ENCODE measurements around the gene SLC17A8. TPM values are rescaled to one million over a fixed set of nuclear protein-coding genes. Genes with fewer than 3 reads are reported as not detected.

SLC17A8 gene
- total RNA-seq, 1 donor from 2014 or later = 11.0 TPM

GRCh38 chr12:100463661-100464060 is 106.8 kb downstream of the SLC17A8 start:
- no peak for DNase-seq (ENCODE audit: low spot score in 2 of 2)

DNA sequence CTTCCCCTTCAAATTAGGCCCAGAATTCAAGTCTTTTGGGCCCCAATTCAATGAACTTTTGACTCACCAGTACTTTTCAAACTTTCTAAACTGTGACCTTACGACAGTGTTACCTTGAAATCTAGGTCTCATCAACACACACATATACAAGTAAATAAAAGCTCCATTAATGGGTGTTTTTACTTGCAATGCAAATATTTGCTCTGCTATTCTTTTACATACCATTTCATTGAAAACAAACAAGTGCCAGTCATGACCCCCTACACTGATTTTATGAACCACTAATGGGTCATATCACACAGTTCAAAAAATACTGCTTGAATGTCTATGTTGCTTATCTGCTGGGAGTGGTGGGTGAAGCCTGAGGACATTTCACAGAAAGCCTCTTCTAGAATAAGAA is 107.7 kb downstream of the SLC17A8 start:
- no peak for FAIRE-seq
- DNase-seq (ENCODE audit: low spot score in 2 of 2) = no peak

More at GRCh38 chr12:100463661-100464060, 106.8 kb downstream of the SLC17A8 start:
- no peak for FAIRE-seq

DNA sequence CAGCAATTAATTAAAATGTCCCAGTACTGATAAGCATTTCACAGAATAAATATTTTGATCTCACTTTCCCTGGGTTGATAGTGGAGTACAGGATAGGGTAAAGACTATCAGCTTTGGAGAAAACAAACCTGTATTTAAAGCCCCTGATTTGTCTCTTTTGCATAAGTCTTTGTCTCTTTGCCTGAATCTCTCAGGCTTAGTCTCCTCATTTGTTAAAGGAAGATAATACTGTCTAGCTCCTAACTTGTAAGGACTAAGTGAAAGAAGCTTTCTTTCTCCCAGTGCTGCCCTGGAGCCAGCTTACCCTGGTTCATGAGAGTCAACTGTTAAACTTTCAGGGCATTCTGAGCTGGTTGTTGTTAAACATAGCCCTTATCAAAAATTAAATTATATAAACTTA is 111.3 kb downstream of the SLC17A8 start:
- DNase-seq (ENCODE audit: low spot score in 2 of 2) = no peak
- no peak for FAIRE-seq

Other genes with a start within 250 kb of the SLC17A8 start
- 106 TPM for gene BLTP3B, start 214.2 kb upstream of the SLC17A8 start, total RNA-seq
- 53.0 TPM for gene ACTR6, start 156.3 kb upstream of the SLC17A8 start, total RNA-seq
- gene DEPDC4, start 90.0 kb upstream of the SLC17A8 start, total RNA-seq = 2.4 TPM
- gene SCYL2, start 89.9 kb upstream of the SLC17A8 start, total RNA-seq = 110 TPM
- gene NR1H4, start 116.8 kb downstream of the SLC17A8 start, total RNA-seq = not detected
- 66.0 TPM for gene GAS2L3, start 216.6 kb downstream of the SLC17A8 start, total RNA-seq

Data from frontal cortex (tissue), 4 donors.